Testis (tissue), 2 donors: ENCODE results near the gene RPS15.

ENCODE experiments used
- POLR2A ChIP-seq: fragments of 450-650 bp; IDR thresholded peaks from one replicate; pipeline ENCODE4 v1.6.1; 2017; ENCODE audit warnings: antibody characterized with exemption, mild to moderate bottlenecking, moderate library complexity
- TF ChIP-seq, protein P1 (sequence below), 3 experiments: fragments of 450-650 bp in 2 of 3; fragments of 200-600 bp in 1 of 3; sonication (generic) in 1 of 3; IDR thresholded peaks; one replicate each; pipeline ENCODE4 v1.5.1; 2016 to 2019; ENCODE audit warnings: antibody characterized with exemption in 3 of 3, mild to moderate bottlenecking in 2 of 3, moderate library complexity in 1 of 3

DNA sequence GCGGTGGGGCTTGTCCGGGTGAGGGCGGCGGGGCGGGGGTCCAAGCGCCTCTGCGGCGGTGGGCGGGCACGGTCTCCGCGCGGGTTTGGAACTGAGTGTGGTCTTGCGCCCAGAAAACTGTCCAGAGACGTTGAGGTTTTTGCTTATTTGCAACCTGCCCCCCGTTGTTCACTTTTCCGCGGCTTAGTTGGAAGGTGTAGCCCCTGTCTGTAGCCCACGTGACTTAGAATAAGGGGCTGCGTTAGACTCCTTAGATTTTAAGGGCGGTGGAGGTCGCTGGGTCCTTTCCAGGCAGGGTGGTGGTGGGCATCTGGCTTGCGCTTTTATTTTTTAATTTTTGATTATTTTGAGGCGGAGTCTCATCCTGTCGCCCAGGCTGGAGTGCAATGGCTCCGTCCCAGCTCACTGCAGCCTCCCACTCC is 748 bp downstream of the RPS15 start:
- TF ChIP-seq, protein P1, sequence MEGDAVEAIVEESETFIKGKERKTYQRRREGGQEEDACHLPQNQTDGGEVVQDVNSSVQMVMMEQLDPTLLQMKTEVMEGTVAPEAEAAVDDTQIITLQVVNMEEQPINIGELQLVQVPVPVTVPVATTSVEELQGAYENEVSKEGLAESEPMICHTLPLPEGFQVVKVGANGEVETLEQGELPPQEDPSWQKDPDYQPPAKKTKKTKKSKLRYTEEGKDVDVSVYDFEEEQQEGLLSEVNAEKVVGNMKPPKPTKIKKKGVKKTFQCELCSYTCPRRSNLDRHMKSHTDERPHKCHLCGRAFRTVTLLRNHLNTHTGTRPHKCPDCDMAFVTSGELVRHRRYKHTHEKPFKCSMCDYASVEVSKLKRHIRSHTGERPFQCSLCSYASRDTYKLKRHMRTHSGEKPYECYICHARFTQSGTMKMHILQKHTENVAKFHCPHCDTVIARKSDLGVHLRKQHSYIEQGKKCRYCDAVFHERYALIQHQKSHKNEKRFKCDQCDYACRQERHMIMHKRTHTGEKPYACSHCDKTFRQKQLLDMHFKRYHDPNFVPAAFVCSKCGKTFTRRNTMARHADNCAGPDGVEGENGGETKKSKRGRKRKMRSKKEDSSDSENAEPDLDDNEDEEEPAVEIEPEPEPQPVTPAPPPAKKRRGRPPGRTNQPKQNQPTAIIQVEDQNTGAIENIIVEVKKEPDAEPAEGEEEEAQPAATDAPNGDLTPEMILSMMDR (IDR thresholded peaks at IDR 0.05): no peak
- TF ChIP-seq POLR2A: no peak
